Fibroblast of skin of left biceps (primary cell): ENCODE data around the gene CNPY2.
"Not testable (repeated sequence)": the region's sequence is repeated elsewhere in the genome, so short reads cannot be mapped to it uniquely, and the experiment has no call there.

Experiments
- DNase-seq, 2 experiments: peaks; one replicate each; pipeline ENCODE4 v3.0.0-alpha.2; 2013; ENCODE audit warnings: low read depth in 2 of 2

Gene CNPY2

GRCh38 chr12:56298828-56299227 is 17.0 kb downstream of the CNPY2 start:
- no peak for DNase-seq

- DNase-seq = no peak
Observed at GRCh38 chr12:56297400-56297799, 18.4 kb downstream of the CNPY2 start.

GRCh38 chr12:56296295-56296694 is 19.5 kb downstream of the CNPY2 start:
- no peak for DNase-seq

GRCh38 chr12:56293795-56294194 is 22.0 kb downstream of the CNPY2 start:
- no peak for DNase-seq

GRCh38 chr12:56288705-56289387 is 26.9 kb downstream of the CNPY2 start:
- no peak for DNase-seq

- no peak for DNase-seq
Observed at GRCh38 chr12:56286044-56286830, 29.6 kb downstream of the CNPY2 start.

GRCh38 chr12:56284263-56284662 is 31.5 kb downstream of the CNPY2 start:
- not testable (repeated sequence) for DNase-seq

- no peak for DNase-seq
Observed at GRCh38 chr12:56282579-56282978, 33.2 kb downstream of the CNPY2 start.

GRCh38 chr12:56282030-56282429 is 33.8 kb downstream of the CNPY2 start:
- DNase-seq = no peak

- no peak for DNase-seq
Observed at GRCh38 chr12:56280849-56281248, 34.9 kb downstream of the CNPY2 start.

GRCh38 chr12:56278905-56279304 is 36.9 kb downstream of the CNPY2 start:
- DNase-seq = no peak

GRCh38 chr12:56274299-56274698 is 41.5 kb downstream of the CNPY2 start:
- no peak for DNase-seq

- not testable (repeated sequence) for DNase-seq
Observed at GRCh38 chr12:56272468-56272867, 43.3 kb downstream of the CNPY2 start.

GRCh38 chr12:56271031-56271430 is 44.8 kb downstream of the CNPY2 start:
- no peak for DNase-seq

GRCh38 chr12:56267443-56268071 is 48.2 kb downstream of the CNPY2 start:
- DNase-seq = no peak

GRCh38 chr12:56266693-56267442 is 48.9 kb downstream of the CNPY2 start, which contains the start of gene COQ10A:
TSS of gene COQ10A (plus strand) at chr12:56266942. CDS start at chr12:56267119, 177 bp downstream.
- DNase-seq = peak; percentile 47 to 50

GRCh38 chr12:56266068-56266692 is 49.6 kb downstream of the CNPY2 start:
- DNase-seq = not testable (repeated sequence)

- not testable (repeated sequence) for DNase-seq
Observed at GRCh38 chr12:56262955-56263354, 52.8 kb downstream of the CNPY2 start.

- peak; percentile 49 to 50 for DNase-seq
Observed at GRCh38 chr12:56261503-56262232, 54.1 kb downstream of the CNPY2 start.

- no peak for DNase-seq
Observed at GRCh38 chr12:56260921-56261320, 54.9 kb downstream of the CNPY2 start.

GRCh38 chr12:56260380-56260779 is 55.4 kb downstream of the CNPY2 start:
- DNase-seq = no peak
